Activated CD4-positive, CD25-positive, alpha-beta regulatory T cell treated with anti-CD3 and anti-CD28 coated beads, Interleukin-2, amount 50 U/mL, for 72 hours (primary cell): ENCODE measurements around the gene CRYGN.

Source experiments
- DNase-seq: peaks from one replicate; pipeline ENCODE4 v3.0.0; 2021

Gene CRYGN

GRCh38 chr7:151389096-151389767 is 50.7 kb downstream of the CRYGN start:
- DNase-seq: no peak

DNA sequence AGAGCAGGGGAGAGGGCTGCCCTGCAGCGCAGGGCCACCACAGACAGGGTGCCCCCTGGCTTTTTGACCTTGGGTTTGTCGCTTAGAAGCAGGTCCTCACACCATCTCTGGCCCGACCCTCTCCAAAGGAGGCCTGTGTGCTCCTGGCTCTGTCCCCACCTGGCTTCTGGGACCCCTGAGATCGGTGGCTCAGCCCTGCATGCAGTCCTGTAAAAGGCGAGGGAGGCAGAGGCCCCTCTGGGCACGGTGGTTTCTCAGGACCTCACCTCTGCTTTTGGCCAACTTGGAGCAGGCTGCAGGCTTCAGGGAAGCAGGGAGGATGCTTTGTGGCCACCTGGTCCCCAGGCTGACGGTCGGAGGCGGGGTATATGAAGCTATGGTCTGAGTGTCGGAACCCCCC is 51.5 kb downstream of the CRYGN start:
- DNase-seq: no peak

- no peak for DNase-seq
These were observed 52.0 kb downstream of the CRYGN start for GRCh38 chr7:151388007-151388297.

GRCh38 chr7:151387161-151388006 is 52.6 kb downstream of the CRYGN start:
- DNase-seq: no peak

- no peak for DNase-seq
These were observed 53.4 kb downstream of the CRYGN start for GRCh38 chr7:151386301-151387160.

GRCh38 chr7:151385626-151386300 is 54.2 kb downstream of the CRYGN start:
- DNase-seq: no peak

GRCh38 chr7:151384776-151385625 is 54.9 kb downstream of the CRYGN start:
- no peak for DNase-seq

GRCh38 chr7:151384352-151384697 is 55.6 kb downstream of the CRYGN start:
- DNase-seq: no peak

DNA sequence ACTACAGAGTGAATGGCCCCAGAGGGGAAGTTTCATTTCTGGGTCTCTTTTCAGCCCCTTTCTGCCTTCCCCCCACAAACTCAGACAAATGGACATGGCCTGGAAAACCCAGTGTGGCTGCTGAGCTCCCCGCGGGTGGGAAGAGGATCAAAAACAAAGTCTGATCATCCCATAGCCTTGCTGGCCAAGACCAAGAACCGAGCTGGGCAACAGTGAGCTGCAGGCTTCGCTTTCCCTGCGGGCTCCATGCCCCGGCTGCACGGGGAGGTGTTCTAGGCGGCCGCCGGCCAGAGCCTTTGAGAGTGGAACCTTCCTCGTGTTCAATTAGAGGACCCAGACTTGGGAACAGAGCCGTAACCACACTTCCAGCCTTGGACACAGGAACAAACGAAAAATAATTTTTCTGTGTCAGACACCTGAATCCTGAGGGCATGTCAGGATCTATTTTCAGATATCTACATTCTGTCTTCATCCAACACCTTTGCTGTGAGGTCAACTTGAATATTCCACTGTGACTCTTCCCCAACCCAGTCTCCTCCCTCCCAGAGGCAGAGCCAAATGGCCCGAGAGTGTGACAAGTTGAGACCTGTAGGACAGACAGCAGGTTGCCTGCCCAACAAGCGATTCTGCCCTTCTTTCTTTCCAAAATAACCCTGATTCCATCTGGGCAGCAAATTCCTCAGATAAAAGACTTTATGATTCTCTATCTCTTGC is 56.1 kb downstream of the CRYGN start:
- no peak for DNase-seq

DNA sequence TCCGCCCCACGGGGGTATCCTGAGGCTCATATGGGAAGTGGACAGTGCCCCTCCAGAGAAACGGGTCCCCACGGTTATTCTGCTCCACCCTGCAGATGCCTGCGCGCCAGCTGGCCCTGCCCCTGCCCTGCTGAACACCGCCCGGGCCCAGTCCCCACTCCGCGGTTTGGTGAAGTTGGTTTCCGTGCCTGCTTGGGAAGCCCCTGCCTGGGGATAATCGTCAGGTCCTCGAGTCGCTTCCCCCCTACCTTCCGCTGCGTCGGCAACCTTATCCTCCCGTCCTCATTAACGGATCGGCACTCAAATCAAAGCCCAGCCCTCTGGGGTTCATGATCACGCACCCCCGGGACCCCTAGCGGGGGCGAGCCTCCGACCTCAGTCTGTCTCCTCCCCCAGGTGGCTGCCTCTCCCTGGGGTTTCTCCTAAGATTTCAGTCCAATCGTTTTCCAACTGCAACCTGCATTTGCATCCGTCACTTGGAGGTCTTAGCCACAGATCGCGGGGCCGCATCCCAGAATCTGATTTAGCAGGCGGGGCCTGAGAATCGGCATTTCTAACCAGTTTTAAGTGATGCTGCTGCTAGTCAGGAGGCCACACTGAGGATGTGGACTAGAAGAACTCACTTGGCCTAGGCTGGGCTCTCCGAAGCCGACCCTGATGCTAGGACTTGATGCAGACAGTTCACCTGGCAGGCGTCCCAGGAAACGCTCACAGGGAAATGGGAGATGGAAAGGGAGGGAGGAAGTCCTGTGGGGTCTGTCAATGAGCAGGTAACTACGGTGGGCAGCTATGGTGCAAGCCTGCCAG is 57.7 kb downstream of the CRYGN start:
- DNase-seq: no peak

DNA sequence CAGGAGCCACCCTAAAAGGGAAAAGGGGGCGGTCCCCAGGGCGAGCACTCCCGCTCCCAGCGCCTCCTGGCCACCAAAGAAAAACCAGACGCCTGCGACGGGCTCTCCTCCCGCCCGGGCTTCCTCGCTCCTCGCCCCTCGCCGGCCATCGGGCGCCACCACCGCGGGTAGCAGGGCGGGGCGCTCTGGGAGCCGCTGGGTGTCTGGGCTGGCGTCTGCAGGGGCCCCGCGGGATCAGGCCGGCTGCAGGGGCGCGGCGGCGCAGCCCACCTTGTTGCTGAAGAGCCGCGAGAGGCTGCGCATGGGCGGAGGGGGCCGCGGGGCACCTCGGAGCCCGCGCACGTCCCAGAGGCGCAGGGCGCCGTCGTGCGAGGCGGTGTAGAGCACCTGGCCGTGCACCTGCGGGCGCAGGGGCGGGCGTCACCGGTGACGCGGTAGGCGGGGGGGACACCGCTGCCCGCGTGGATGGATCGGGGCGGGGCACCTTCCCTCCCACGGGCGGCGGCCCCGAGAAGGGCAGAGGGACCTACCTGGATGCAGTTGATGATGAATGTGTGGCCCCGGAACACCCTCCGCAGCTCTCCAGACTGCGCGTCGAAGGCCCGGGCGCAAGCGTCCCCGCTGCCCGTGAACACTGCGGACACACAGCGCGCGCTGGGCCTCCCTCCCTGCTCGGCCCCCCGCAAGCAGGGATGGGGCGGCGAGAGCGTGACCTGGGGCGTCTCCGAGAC is 58.4 kb downstream of the CRYGN start:
- DNase-seq: no peak

- no peak for DNase-seq
These were observed 58.9 kb downstream of the CRYGN start for GRCh38 chr7:151381098-151381347.

GRCh38 chr7:151380199-151381097 is 59.5 kb downstream of the CRYGN start:
- no peak for DNase-seq

- no peak for DNase-seq
These were observed 60.3 kb downstream of the CRYGN start for GRCh38 chr7:151379534-151380198.

GRCh38 chr7:151379193-151379520 is 60.8 kb downstream of the CRYGN start:
- no peak for DNase-seq
